CMK (cell line): ENCODE results near the gene KCNS3.
"Not testable (repeated sequence)": the region's sequence is repeated elsewhere in the genome, so short reads cannot be mapped to it uniquely, and the experiment has no call there.

Source experiments
- DNase-seq: peaks from one replicate; pipeline ENCODE4 v3.0.0-alpha.2; 2010; ENCODE audit warnings: low read depth

KCNS3 gene

DNA sequence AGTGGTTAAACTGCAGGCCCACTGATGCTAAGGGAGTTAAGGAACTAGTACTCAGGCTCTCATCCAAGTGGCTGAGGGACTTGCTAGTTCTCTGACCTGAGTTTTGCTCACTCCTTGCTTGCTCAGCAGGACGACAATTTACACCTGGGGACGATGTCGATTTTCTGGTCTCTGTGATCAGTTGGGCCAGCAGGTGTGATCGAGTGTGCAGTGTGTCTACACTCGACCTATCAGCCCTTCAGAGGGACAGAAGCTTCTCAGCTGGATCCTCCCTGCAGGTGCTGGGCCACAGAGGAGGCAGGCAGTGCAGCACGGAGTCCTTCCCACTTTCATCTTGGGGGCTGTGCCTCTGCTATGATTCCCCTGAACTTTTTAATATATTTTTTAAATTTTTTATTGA is 71.5 kb downstream of the KCNS3 start:
- no peak for DNase-seq

DNA sequence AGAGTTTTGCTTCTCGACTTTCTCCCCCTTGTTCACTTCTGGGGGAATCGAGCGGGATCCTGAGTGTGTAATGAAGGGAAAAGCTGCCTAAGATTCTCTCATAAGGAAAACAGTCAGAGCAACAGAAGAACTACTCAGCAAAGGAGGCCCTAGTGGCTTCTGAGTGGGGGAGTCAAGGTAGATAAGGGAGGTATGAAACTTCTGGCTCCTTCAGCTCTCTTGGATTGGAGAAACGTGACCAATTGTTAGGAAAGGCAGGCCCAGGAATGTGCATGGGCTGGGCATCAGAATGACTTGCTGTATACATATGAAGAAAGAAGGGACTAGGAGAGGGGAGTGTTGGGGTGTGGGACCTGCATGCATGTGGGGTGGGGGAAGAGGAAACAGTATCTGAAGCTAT is 73.1 kb downstream of the KCNS3 start:
- no peak for DNase-seq

DNA sequence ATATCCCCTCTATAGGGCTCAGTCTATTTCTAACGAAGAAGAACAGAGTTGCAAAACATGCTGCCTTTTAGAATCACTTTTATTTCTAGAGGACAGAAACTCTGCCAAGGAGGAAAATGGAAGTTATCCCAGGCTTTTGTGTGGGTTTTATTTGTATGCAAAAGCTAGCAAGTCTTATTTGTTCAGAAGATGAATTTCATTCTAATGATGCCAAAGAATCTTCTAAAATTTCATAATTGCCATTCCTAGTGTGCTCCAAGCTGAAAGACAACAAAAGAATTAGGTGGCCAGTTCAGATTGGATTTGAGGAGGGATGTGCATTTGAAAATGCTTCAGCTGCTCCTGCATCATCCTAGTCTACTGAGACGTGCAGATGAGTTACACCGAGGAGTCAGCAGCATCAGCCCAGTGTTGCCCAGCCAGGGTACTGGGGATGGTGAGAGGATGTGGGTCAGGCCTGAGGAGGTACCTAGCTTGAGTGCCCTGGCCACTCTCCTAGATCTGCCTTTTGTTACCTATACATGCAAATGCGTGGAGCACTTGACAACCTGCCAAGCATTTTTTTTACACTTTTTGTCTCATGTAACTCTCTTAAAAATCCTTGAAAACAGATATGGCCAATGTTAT is 80.1 kb downstream of the KCNS3 start:
- DNase-seq = no peak

DNA sequence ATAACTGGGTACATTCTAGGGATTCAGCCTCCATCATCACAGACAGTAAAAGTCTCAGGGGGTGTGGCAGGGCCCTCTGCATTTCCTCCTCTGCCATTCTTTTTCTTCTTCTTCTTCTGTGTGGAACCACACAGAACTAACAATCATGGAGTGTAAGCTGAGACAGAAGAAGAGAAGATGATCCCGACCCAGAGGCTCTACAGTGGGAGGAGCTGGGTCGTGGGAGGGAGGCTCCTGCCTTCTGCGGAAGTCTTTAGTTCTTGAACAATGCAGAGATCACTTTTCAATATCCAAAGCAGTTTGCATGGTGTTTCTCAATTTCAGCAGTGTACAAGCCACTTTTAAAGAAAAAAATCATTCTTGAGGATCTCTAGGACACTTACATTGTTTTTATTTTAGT is 80.9 kb downstream of the KCNS3 start:
- no peak for DNase-seq

DNA sequence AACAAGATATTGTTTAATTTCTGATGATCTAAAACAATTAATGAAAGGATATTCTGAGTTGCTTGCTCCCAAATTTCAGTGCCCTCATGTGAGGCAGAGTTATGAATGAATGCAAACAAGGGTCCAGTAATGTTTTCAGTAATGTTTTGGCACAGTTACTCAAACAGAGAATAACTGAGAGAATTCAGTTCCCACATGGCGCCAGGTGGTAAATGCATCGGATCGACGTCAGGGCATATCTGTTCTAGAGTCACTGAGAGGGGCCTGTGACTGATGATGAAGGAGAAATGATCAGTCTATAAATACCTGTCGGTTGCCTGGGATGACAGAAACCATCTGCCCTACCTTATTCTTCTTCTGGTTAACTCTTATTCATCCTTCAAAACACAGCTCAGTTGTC is 81.4 kb downstream of the KCNS3 start:
- no peak for DNase-seq

DNA sequence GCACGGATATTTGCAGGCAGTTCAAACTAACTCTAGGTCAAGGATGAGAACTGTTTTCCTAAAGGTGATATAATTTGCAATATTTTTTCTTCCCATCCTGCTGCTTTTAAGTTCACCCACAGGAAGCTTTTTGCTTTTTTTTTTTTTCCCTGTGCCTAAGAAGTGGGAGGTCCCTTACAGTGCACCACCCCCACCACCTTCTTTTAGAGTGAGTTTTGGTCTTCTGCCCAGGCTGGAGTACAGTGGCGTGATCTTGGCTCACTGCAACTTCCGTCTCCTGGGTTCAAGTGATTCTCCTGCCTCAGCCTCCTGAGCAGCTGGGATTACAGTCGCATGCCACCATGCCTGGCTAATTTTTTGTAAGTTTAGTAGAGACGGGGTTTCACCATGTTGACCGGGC is 82.5 kb downstream of the KCNS3 start:
- DNase-seq = no peak

DNA sequence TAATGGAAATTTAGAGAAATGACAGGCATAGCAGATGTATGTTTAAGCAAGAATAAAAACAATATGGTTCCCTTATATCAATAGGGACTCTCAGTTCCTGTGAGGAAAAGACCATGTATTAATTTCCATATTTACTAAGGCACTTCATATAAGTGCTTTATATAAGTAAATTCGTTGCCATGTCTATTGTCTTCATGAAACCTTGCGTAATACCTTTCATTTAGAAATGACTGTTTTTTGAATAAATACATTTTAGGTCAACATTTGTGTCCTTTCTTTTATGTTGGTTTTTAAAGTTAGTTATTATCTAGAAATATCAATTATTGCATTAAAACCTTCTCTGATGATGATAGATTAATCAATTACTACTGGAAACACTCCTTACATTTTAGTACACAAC is 83.3 kb downstream of the KCNS3 start:
- DNase-seq = no peak

DNA sequence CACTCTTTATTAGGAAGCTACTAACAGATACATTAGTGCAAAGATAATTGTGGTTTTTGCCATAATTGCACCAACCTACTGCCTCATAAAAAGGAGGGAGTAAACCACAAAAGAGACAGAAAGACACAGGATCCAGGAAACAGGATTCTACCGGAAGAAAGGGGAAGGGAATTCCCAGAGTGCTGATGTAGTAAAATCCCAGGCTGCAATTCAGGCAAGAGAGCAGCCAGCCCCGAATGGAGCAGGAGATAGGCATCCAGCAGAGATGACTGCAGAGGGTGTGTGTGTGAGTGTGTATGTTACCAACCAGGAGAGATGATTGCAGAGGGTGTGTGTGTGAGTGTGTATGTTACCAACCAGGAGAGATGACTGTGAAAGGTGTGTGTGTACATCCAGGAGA is 84.4 kb downstream of the KCNS3 start:
- no peak for DNase-seq

DNA sequence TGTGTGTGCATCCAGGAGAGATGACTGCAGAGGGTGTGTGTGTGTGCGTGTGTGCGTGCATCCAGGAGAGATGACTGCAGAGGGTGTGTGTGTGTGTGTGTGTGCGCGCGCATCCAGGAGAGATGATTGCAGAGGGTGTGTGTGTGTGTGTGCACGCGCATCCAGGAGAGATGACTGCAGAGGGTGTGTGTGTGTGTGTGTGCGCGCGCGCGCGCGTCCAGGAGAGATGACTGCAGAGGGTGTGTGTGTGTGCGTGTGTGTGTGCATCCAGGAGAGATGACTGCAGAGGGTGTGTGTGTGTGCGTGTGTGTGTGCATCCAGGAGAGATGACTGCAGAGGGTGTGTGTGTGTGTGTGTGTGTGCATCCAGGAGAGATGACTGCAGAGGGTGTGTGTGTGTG is 85.1 kb downstream of the KCNS3 start:
- DNase-seq = not testable (repeated sequence)

DNA sequence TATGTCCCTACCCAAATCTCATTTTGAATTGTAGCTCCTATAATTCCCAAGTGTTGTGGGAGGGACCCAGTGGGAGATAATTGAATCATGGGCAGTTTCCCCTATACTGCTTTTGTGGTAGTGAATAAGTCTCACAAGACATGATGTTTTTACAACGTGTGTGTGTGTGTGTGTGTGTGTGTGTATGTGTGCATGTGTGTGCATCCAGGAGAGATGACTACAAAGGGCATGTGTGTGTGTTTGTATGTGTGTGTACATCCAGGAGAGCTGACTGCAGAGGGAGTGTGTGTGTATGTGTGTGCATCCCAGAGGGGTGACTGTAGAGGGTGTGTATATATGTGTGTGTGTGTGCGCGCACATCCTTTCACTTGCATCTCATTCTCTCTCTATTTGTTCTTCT is 86.7 kb downstream of the KCNS3 start:
- no peak for DNase-seq

DNA sequence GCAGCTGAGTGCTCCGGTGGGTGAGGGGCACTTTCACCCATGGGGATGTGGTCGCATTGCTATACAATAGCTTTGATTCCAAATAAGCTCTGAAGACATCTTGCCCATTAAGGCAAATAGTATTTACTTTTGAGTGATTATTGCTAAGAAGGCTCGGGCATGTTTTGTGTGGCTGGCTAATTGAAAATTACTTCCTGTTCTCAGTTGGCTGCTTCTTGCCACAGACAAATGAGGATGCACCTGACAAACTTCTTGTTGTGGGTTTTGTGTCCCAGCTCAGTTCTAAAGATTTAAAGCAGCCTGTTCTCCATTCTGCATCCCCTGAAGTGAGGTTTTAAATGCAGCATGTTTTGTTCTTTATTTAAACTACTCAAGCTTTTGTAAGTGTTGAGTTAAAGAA is 88.3 kb downstream of the KCNS3 start:
- no peak for DNase-seq

DNA sequence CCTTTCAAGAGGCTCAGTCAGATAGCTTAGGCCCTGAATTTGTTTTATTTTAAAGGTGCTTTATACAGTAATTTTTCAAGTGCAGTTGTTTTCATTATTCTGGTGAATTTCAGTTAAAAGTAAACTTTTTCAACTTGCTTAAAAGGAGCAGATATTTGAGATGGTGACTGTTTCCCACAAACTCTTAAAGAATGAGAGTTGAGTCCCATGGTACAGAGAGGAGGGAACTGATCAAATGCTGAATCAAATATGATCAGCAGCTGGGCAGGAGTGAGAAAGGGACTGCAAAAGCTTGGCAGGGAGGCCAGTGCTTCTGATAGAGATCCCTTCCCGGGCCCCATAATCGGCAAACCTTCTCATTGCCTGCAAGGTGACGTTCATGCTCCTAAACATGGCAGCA is 91.2 kb downstream of the KCNS3 start:
- DNase-seq = no peak

DNA sequence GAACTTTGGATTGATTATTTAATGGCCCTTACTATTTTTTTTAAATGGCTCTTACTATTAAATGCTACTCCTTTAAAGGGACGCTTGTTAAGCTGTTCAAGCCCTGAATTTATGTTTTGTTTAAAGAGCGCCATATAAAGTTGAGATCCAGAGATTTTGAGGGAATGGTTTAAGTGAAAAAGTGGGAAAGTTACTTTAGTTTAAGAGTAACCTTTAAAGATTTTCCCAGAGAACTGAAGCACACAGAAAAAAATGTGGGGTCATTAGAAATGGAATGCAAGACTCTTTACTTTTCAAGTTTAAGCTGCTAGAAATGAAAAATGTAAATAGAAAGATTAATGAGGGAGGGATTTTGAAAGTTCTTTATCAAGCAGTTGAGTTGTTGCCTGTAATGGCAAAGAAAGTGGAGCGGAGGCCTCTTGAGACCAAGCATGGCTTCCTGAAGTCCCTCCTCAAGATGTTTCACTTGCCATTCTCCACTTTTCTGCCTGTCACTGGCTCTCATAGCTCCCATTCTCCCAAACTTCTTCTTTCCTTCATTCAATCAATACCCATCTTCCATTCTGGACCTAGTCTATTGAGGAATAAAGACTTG is 93.2 kb downstream of the KCNS3 start:
- DNase-seq = no peak

DNA sequence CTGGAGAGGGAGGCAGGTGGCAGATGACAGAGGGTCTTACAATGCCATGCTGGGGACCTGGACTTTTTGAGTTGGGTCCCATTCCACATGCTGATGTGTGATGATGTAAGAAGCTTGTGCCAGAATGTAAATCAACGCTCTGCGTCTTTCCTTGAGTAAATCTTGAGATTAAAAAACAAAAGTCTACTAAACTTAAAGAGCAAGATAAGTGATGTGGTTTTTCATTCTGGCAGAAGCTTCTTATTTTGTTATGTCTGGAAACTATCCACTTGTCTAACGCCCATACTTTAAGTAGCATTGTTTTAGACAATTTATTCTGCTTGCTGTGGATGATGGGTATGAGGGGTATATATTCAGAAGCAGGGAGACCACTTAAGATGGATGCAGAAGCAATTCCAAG is 94.5 kb downstream of the KCNS3 start:
- no peak for DNase-seq

DNA sequence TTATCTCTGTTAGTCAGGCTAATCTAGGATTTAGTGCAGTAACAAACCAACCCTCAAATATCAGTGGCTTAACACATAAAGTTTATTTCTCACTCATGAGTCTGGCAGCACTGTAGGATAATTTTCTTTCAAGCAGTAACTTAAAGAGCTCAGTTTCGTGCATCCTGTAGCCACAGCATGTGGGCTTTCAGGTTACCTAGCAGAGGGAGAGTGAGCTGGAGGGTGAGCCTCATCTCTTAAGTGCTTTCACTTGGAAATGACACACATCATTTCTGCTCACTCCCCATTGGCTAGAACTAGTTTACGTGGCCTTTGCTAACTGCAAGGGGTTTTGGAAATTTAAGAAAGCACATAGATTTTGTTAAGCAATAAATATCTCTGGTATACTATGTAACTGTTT is 96.9 kb downstream of the KCNS3 start:
- no peak for DNase-seq

DNA sequence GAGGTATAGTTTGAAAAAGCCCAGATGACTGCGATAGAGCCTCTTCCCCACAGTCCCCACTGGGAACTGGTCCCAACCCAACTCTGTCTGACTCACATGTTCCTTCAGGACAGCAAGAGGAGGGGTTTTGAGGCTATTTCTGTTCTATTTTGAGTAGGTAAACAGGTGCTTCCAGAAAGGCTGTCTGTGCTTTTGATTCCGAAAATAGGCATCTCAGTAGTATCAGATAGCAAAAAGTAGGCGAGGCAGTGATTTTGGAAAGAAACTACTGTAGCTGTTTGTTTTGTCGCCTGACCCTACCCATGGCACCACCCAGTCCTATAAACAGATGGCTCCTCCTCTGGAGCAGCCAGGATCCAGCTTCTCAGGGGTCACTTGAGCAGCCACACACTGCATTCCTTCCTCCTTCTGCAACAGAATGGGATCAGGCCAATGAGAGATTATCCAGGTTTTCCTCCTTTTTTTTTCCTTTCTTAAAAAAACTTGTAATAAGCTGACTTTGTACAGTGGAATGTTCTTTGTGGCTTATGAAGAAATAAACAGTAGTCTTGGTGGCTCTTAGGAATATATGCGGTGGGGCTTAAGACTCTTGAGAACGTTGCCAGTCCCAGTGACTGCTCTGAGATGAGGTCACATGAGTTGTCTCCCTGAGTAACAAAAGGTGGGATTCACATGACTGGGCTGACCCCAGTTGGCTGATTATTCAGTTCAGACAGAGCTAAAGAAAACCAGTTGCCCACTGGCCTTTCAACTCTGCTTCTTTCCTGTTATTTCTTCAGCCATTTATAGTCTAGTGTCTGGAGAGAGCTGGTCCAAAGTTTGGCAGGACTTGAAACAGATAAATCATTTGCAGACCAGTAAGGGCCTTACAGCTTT is 98.6 kb downstream of the KCNS3 start:
- DNase-seq = no peak

DNA sequence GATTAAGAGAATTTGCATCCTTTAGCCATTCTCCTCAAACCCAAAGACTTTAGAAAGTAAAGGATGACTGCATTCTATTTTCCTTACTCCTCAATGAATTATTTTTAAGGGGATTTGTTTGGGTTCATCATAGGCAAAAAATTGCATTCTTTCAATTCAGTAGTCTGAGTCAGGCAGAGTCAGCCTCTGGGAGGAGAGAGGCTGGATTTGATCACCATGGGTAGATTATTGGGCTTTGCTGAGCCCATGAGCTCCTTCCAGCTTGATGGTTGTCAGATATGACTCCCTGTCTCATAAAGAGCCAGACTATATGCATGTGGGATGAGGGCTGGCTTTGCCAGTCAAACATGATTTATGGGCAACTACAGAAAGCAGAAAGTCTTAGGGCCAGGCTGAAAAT is 101.2 kb downstream of the KCNS3 start:
- no peak for DNase-seq

DNA sequence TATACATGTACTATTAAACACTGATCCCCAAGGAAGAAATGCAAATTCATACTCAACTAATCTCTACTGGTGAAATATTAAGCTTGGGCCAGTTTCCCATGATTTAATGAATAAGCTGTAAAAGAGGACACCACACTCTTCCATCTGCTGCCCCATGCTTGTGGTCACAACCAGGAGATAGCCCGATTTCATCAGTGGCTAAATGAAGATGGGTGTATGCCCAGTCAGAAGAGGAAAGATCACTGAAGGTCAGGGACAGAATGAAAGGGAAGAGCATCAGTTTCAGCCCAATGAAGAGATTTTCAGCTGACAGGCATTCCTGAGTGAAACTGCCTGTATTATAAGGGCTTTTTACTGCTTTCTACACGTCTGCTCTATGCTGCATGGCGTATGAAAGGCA is 103.5 kb downstream of the KCNS3 start:
- DNase-seq = no peak
